HCT116 (cell line): Measurements from ENCODE around the gene LZTR1. TPM values are rescaled to one million over a fixed set of nuclear protein-coding genes. Genes with fewer than 3 reads are reported as not detected.

ENCODE experiments used
- ATAC-seq: fragments of 200-7000 bp; cut with Tn5 transposase; 2 replicates; pipeline ENCODE4 v1.9.1; 2020; ENCODE audit warnings: mild to moderate bottlenecking, moderate library complexity
- BruUV-seq: library from RNA; stranded (reverse); fragments of 400-500 nt; replicated peaks from 2 replicates; lab custom pipeline; 2021; lab: Mats Ljungman, UMichigan
- CTCF ChIA-PET: fragments of 300-600 bp; sonication (Branson Sonifier 250); formaldehyde crosslinking; loops from one replicate; lab custom pipeline; 2021; ENCODE audit warnings: antibody characterized with exemption; lab: Charles Lee
- POLR2A ChIA-PET: fragments of 300-600, 350-600 bp; sonication (Branson Sonifier 250); formaldehyde crosslinking; loops from one replicate; lab custom pipeline; 2021; ENCODE audit warnings: antibody characterized with exemption; lab: Charles Lee
- RAD21 ChIA-PET, 2 experiments: fragments of 300-600 bp; sonication (Branson Sonifier 250); formaldehyde crosslinking; loops; one replicate each; lab custom pipeline; 2023; ENCODE audit warnings: low total read pairs in 2 of 2; ENCODE audit not compliant: uncharacterized antibody in 2 of 2, unreplicated experiment in 2 of 2, low non-redundant PET in 1 of 2; lab: Charles Lee
- DNase-seq: peaks from one replicate; pipeline ENCODE4 v3.0.0-alpha.2; 2010; ENCODE audit warnings: low read depth, low spot score
- H2AFZ ChIP-seq: fragments of 200-600 bp; shearing (Covaris generic), sonication (generic); 2 replicates; pipeline ENCODE4 v1.6.1; 2017; ENCODE audit warnings: low read depth, mixed run types, mixed read lengths, antibody characterized with exemption, low read length; ENCODE audit not compliant: poor library complexity, severe bottlenecking
- H3K27ac ChIP-seq: 2 replicates; pipeline ENCODE4 v1.5.1; 2012; ENCODE audit warnings: low read depth, low read length
- H3K27me3 ChIP-seq: fragments of 200-600 bp; sonication (generic); 2 replicates; pipeline ENCODE4 v1.6.1; 2016; ENCODE audit warnings: mixed run types, low read length, mixed read lengths; ENCODE audit not compliant: insufficient read depth
- H3K36me3 ChIP-seq, 2 experiments: fragments of 200-500 bp in 1 of 2; fragments of 200-600 bp in 1 of 2; sonication (Bioruptor generic) in 1 of 2; sonication (generic) in 1 of 2; 2 replicates each; pipeline versions ENCODE4 v1.5.1 to v1.6.1; 2014 to 2016; ENCODE audit warnings: low read length in 2 of 2, inconsistent platforms in 1 of 2, mixed read lengths in 1 of 2, mixed run types in 1 of 2; ENCODE audit not compliant: insufficient read depth in 2 of 2, control insufficient read depth in 1 of 2
- H3K4me1 ChIP-seq, 2 experiments: fragments of 200-600 bp in 1 of 2; sonication (generic) in 1 of 2; 2 replicates each; pipeline versions ENCODE4 v1.5.1 to v1.6.1; 2012 to 2017; ENCODE audit warnings: low read length in 2 of 2, inconsistent platforms in 1 of 2, mild to moderate bottlenecking in 1 of 2, mixed read lengths in 1 of 2, mixed run types in 1 of 2, moderate library complexity in 1 of 2; ENCODE audit not compliant: insufficient read depth in 2 of 2, control insufficient read depth in 1 of 2
- H3K4me2 ChIP-seq: fragments of 200-600 bp; sonication (generic); 2 replicates; pipeline ENCODE4 v1.6.1; 2017; ENCODE audit warnings: mixed run types, low read length, mixed read lengths
- H3K4me3 ChIP-seq, 2 experiments: fragments of 200-600 bp in 1 of 2; sonication (generic) in 1 of 2; replicated peaks in 1 of 2; 2 replicates each; pipeline ENCODE4 v1.5.1; 2011 to 2016; ENCODE audit warnings: low read length in 2 of 2, control low read depth in 1 of 2, low read depth in 1 of 2, mild to moderate bottlenecking in 1 of 2, mixed read lengths in 1 of 2, mixed run types in 1 of 2
- H3K79me2 ChIP-seq: fragments of 200-600 bp; sonication (generic); 2 replicates; pipeline ENCODE4 v1.6.1; 2017; ENCODE audit warnings: mild to moderate bottlenecking, mixed run types, low read length, moderate library complexity, mixed read lengths; ENCODE audit not compliant: insufficient read depth
- H3K9ac ChIP-seq: fragments of 200-600 bp; sonication (generic); 2 replicates; pipeline ENCODE4 v1.6.1; 2016; ENCODE audit warnings: low read length, mixed read lengths
- H3K9me2 ChIP-seq: fragments of 200-600 bp; sonication (generic), shearing (Covaris generic); 2 replicates; pipeline ENCODE4 v1.6.1; 2017; ENCODE audit warnings: mixed run types, mild to moderate bottlenecking, moderate library complexity; ENCODE audit not compliant: insufficient read depth
- H3K9me3 ChIP-seq, 2 experiments: fragments of 200-500 bp in 1 of 2; fragments of 200-600 bp in 1 of 2; sonication (Bioruptor generic) in 1 of 2; sonication (generic) in 1 of 2; 2 replicates each; pipeline ENCODE4 v1.6.1; 2014 to 2017; ENCODE audit warnings: low read length in 2 of 2, mixed read lengths in 2 of 2, inconsistent platforms in 1 of 2, low read depth in 1 of 2, mild to moderate bottlenecking in 1 of 2, mixed run types in 1 of 2, moderate library complexity in 1 of 2; ENCODE audit not compliant: control insufficient read depth in 1 of 2, insufficient read depth in 1 of 2
- H4K20me1 ChIP-seq: fragments of 200-600 bp; sonication (generic), shearing (Covaris generic); 2 replicates; pipeline ENCODE4 v1.6.1; 2017; ENCODE audit warnings: mixed run types, mild to moderate bottlenecking, moderate library complexity; ENCODE audit not compliant: insufficient read depth
- CEBPB ChIP-seq: IDR thresholded peaks from 2 replicates; pipeline ENCODE4 v1.6.1; 2012; ENCODE audit warnings: low read depth
- EGR1 ChIP-seq: IDR thresholded peaks from 2 replicates; pipeline ENCODE4 v1.6.1; 2012; ENCODE audit warnings: low read depth
- ELF1 ChIP-seq: IDR thresholded peaks from 2 replicates; pipeline ENCODE4 v1.6.1; 2012; ENCODE audit warnings: low read depth, borderline replicate concordance
- EZH2 ChIP-seq: fragments of 200-600 bp; sonication (generic); IDR thresholded peaks from 2 replicates; pipeline ENCODE4 v1.6.1; 2017; ENCODE audit warnings: antibody characterized with exemption, mixed run types
- EZH2phosphoT487 ChIP-seq: fragments of 200-600 bp; IDR thresholded peaks from 2 replicates; pipeline ENCODE4 v1.6.1; 2018; ENCODE audit warnings: antibody characterized with exemption, borderline replicate concordance
- FOSL1 ChIP-seq: IDR thresholded peaks from 2 replicates; pipeline ENCODE4 v1.6.1; 2012; ENCODE audit warnings: low read depth
- JUND ChIP-seq: IDR thresholded peaks from 2 replicates; pipeline ENCODE4 v1.6.1; 2012
- POLR2A ChIP-seq: IDR thresholded peaks from 2 replicates; pipeline ENCODE4 v1.7.0; 2011; ENCODE audit warnings: borderline replicate concordance; ENCODE audit not compliant: insufficient read depth, insufficient read length; ENCODE audit errors: extremely low read depth
- POLR2AphosphoS5 ChIP-seq: IDR thresholded peaks from 2 replicates; pipeline ENCODE4 v1.6.1; 2011; ENCODE audit warnings: mild to moderate bottlenecking, low read depth, low read length, moderate library complexity
- RAD21 ChIP-seq: IDR thresholded peaks from 2 replicates; pipeline ENCODE4 v1.6.1; 2012; ENCODE audit warnings: low read depth, mild to moderate bottlenecking
- SIN3A ChIP-seq: IDR thresholded peaks from 2 replicates; pipeline ENCODE4 v1.6.1; 2012; ENCODE audit warnings: low read depth
- SRF ChIP-seq: IDR thresholded peaks from 2 replicates; pipeline ENCODE4 v1.6.1; 2012; ENCODE audit warnings: low read depth
- TCF7L2 ChIP-seq: IDR thresholded peaks from 2 replicates; pipeline ENCODE4 v1.7.0; 2011; ENCODE audit warnings: borderline replicate concordance, inconsistent platforms; ENCODE audit not compliant: insufficient read depth, insufficient read length; ENCODE audit errors: extremely low read depth
- YY1 ChIP-seq: IDR thresholded peaks from 2 replicates; pipeline ENCODE4 v1.6.1; 2011; ENCODE audit warnings: low read length, low read depth, moderate library complexity, mild to moderate bottlenecking; ENCODE audit not compliant: insufficient replicate concordance; ENCODE audit errors: extremely low read depth
- ZFX ChIP-seq: fragments of 450-650 bp; IDR thresholded peaks from 2 replicates; pipeline ENCODE4 v1.6.1; 2017
- intact Hi-C: fragments of 100-400 bp; cut with micrococcal nuclease; formaldehyde crosslinking; loops from 2 replicates; pipeline ENCODE4 v1.10.0; 2022
- total RNA-seq: library from RNA; stranded (reverse); gene quantifications from one replicate; pipeline ENCODE4 v1.2.1, GENCODE V29; 2021; ENCODE audit not compliant: unreplicated experiment
- TF ChIP-seq, protein P1 (sequence below), 3 experiments: fragments of 200-600 bp in 1 of 3; sonication (generic) in 1 of 3; IDR thresholded peaks in 2 of 3; conservative IDR thresholded peaks in 1 of 3; 2 replicates each; pipeline ENCODE4 v1.5.1; 2012 to 2017; ENCODE audit warnings: low read depth in 2 of 3, low read length in 2 of 3, antibody characterized with exemption in 1 of 3, borderline replicate concordance in 1 of 3, control low read depth in 1 of 3, mild to moderate bottlenecking in 1 of 3, mixed read lengths in 1 of 3, mixed run types in 1 of 3, moderate library complexity in 1 of 3; ENCODE audit not compliant: insufficient read depth in 1 of 3
- TF ChIP-seq, protein P2 (sequence below): IDR thresholded peaks from 2 replicates; pipeline ENCODE4 v1.6.1; 2012
- TF ChIP-seq, protein P3 (sequence below): IDR thresholded peaks from 2 replicates; pipeline ENCODE4 v1.6.1; 2012
- TF ChIP-seq, protein P4 (sequence below): IDR thresholded peaks from 2 replicates; pipeline ENCODE4 v1.6.1; 2011; ENCODE audit warnings: mild to moderate bottlenecking, low read length, moderate library complexity; ENCODE audit not compliant: insufficient replicate concordance; ENCODE audit errors: extremely low read depth

LZTR1 gene
- total RNA-seq, 1 experiment from 2014 or later, result 56.5 TPM

DNA sequence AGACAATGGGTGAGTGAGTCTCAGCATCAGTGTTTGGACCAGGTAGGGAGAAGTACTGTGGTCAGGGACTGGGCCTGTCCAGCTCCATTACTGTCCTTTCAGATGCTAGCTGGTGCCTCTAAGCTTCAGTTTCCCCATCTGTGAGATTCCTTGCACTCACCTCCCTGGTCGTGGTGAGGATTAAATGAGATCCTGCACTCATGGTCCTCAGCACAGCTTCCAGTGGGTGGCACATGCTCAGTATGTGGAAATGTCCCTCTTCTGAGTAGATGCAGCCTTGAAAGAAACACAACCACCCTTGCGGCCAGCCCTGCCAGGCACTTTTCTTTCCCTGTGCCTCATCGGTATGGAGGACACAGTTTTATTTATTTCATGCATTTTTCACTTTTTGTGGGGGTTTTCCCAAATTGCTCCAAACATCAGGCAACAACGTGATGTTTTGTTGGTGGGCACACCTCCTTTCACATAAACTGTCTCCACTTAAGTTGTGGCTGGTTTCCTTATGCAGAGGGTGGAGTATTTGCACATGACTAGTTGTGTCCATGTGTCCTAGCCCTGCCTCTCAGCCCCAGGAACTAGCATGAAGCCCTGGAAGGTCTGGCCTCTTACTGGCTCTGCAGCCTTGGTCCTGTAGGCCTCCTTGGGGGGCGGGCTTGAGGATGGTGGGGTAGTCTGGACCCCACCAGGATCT, 1.1 kb downstream of the LZTR1 start:
- no peak overlapping the region for H2AFZ ChIP-seq
- intact Hi-C loops, result loop anchor here (2.0 to 5.0 kb wide), 2 partner anchors 20 to 181 kb away; partner anchors contain the start of gene THAP7
- CTCF ChIA-PET, result interaction anchor here (1.1 kb wide), 1 partner anchor 120 kb away, joined by 3 read pairs; no protein-coding TSS in a partner anchor

More for the DNA sequence above, 1.1 kb downstream of the LZTR1 start:
- Histone ChIP-seq H4K20me1 (no peaks in the 10 kb centered on the region), H3K4me2 (peak overlapping the region; percentile 99), H3K9me2 (no peaks in the 10 kb centered on the region), H3K27ac (peak overlapping the region; percentile 80), H3K27me3 (no peaks in the 10 kb centered on the region), H3K4me1 (peaks cover 6 to 18% of the 10 kb centered on the region in 2 experiments; a peak in 2 of 4 replicates), H3K36me3 (peaks cover 4 to 9% of the 10 kb centered on the region in 2 experiments; a peak in 1 of 4 replicates), H3K79me2 (peaks cover 24% of the 10 kb centered on the region), H3K9me3 (peaks cover 4 to 9% of the 10 kb centered on the region in 2 experiments; a peak in 1 of 4 replicates), H3K4me3 (peak overlapping the region; percentile 77 to 89), H3K9ac (peak overlapping the region; percentile 93)
- no peak for DNase-seq
- ChIA-PET POLR2A (no interaction called here), RAD21 (no interaction called here)
- no peak for ATAC-seq
- TF ChIP-seq EGR1, result no peak
- TF ChIP-seq POLR2A, result no peak
- TF ChIP-seq CEBPB, result no peak
- no peak for TF ChIP-seq SIN3A
- no peak for TF ChIP-seq EZH2
- no peak for TF ChIP-seq ZFX
- TF ChIP-seq JUND, result no peak
- TF ChIP-seq POLR2AphosphoS5, result no peak
- no peak for TF ChIP-seq RAD21
- TF ChIP-seq EZH2phosphoT487, result no peak
- TF ChIP-seq, protein P1, sequence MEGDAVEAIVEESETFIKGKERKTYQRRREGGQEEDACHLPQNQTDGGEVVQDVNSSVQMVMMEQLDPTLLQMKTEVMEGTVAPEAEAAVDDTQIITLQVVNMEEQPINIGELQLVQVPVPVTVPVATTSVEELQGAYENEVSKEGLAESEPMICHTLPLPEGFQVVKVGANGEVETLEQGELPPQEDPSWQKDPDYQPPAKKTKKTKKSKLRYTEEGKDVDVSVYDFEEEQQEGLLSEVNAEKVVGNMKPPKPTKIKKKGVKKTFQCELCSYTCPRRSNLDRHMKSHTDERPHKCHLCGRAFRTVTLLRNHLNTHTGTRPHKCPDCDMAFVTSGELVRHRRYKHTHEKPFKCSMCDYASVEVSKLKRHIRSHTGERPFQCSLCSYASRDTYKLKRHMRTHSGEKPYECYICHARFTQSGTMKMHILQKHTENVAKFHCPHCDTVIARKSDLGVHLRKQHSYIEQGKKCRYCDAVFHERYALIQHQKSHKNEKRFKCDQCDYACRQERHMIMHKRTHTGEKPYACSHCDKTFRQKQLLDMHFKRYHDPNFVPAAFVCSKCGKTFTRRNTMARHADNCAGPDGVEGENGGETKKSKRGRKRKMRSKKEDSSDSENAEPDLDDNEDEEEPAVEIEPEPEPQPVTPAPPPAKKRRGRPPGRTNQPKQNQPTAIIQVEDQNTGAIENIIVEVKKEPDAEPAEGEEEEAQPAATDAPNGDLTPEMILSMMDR (IDR thresholded peaks at IDR 0.05 in 2 of 3, conservative IDR thresholded peaks at IDR 0.05 in 1 of 3; ENCODE audit: borderline replicate concordance in 1 of 3, insufficient read depth in 1 of 3, low read depth in 2 of 3, low read length in 2 of 3), result no peak
- no peak for TF ChIP-seq TCF7L2
- TF ChIP-seq, protein P2, sequence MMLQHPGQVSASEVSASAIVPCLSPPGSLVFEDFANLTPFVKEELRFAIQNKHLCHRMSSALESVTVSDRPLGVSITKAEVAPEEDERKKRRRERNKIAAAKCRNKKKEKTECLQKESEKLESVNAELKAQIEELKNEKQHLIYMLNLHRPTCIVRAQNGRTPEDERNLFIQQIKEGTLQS, result no peak
- no peak for TF ChIP-seq ELF1
- TF ChIP-seq YY1, result no peak
- TF ChIP-seq FOSL1, result no peak
- TF ChIP-seq, protein P3, sequence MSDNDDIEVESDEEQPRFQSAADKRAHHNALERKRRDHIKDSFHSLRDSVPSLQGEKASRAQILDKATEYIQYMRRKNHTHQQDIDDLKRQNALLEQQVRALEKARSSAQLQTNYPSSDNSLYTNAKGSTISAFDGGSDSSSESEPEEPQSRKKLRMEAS, result no peak
- TF ChIP-seq, protein P4, sequence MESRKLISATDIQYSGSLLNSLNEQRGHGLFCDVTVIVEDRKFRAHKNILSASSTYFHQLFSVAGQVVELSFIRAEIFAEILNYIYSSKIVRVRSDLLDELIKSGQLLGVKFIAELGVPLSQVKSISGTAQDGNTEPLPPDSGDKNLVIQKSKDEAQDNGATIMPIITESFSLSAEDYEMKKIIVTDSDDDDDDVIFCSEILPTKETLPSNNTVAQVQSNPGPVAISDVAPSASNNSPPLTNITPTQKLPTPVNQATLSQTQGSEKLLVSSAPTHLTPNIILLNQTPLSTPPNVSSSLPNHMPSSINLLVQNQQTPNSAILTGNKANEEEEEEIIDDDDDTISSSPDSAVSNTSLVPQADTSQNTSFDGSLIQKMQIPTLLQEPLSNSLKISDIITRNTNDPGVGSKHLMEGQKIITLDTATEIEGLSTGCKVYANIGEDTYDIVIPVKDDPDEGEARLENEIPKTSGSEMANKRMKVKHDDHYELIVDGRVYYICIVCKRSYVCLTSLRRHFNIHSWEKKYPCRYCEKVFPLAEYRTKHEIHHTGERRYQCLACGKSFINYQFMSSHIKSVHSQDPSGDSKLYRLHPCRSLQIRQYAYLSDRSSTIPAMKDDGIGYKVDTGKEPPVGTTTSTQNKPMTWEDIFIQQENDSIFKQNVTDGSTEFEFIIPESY, result no peak
- no peak for TF ChIP-seq SRF
- BruUV-seq, result no TSS peak
